Stomach smooth muscle (tissue), 2 donors: ENCODE results near the gene KNDC1.
A peak's percentile ranks its signal among the peaks of the same experiment; 100 is the strongest.

Experiments
- H3K27ac ChIP-seq: one replicate; pipeline ENCODE4 v1.7.0; 2013; ENCODE audit warnings: mild to moderate bottlenecking, low read length, inconsistent platforms
- H3K27me3 ChIP-seq, 2 donors: one replicate each; pipeline ENCODE4 v1.7.0; 2013; ENCODE audit warnings: low read length in 2 of 2; ENCODE audit not compliant: insufficient read depth in 2 of 2, control insufficient read depth in 1 of 2
- H3K36me3 ChIP-seq, 2 donors: one replicate each; pipeline ENCODE4 v1.7.0; 2013; ENCODE audit warnings: low read length in 2 of 2; ENCODE audit not compliant: control insufficient read depth in 2 of 2, insufficient read depth in 2 of 2
- H3K4me1 ChIP-seq: one replicate; pipeline ENCODE4 v1.7.0; 2013; ENCODE audit warnings: low read length; ENCODE audit not compliant: control insufficient read depth, insufficient read depth
- H3K4me3 ChIP-seq, 2 donors: one replicate each; pipeline ENCODE4 v1.7.0; 2013; ENCODE audit warnings: low read length in 2 of 2
- H3K9ac ChIP-seq, 2 donors: one replicate each; pipeline ENCODE4 v1.7.0; 2013; ENCODE audit warnings: low read length in 2 of 2, mild to moderate bottlenecking in 1 of 2
- H3K9me3 ChIP-seq, 2 donors: one replicate each; pipeline ENCODE4 v1.7.0; 2013; ENCODE audit warnings: low read length in 2 of 2; ENCODE audit not compliant: control insufficient read depth in 2 of 2
- donor health status: healthy.
- donor health status: Pancreatic carcinoma.

The KNDC1 gene

DNA sequence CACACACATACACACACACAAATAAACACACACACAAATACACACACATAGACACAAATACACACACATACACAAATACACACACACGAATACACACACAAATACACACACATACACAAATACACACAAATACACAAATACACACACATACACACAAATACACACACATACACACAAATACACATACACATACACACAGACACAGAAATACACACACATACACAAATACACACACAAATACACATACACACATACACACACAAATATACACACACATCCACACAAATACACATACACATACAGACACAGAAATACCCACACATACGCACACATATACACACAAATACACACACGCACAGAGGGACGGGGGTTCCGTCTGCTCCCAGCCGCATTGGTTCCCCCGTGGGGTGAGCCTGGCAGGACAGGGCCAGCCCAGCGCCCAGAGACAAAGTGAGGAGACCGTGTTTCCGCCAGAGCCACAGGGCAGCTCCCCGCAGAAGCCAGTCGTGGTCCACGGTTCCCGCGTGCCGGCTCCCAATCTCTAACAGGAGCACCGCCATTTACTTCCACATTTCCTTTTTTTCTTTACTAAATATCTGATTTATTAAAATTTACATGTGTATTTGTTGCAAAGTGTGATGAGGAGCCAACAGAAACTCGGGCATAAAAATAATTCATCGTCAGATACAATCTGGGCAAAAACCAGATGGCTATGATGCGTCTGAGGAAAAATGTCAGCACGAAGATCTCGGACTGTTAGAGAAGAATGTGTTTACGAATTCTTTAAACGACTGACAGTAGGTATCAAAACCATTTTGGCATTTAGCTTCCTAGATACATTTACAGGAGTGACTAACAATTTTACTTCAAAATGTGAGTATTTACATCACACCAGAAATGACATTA lies 3.1 kb upstream of the KNDC1 start:
- H3K36me3 ChIP-seq: no peaks in the 10 kb centered on the region
- H3K9ac ChIP-seq: no peak overlapping the region
- H3K4me1 ChIP-seq: peaks cover 17% of the 10 kb centered on the region
- no peak overlapping the region for H3K4me3 ChIP-seq
- H3K9me3 ChIP-seq: no peaks in the 10 kb centered on the region
- peaks cover 6 to 12% of the 10 kb centered on the region in 2 donors for H3K27me3 ChIP-seq
- H3K27ac ChIP-seq: no peak overlapping the region

DNA sequence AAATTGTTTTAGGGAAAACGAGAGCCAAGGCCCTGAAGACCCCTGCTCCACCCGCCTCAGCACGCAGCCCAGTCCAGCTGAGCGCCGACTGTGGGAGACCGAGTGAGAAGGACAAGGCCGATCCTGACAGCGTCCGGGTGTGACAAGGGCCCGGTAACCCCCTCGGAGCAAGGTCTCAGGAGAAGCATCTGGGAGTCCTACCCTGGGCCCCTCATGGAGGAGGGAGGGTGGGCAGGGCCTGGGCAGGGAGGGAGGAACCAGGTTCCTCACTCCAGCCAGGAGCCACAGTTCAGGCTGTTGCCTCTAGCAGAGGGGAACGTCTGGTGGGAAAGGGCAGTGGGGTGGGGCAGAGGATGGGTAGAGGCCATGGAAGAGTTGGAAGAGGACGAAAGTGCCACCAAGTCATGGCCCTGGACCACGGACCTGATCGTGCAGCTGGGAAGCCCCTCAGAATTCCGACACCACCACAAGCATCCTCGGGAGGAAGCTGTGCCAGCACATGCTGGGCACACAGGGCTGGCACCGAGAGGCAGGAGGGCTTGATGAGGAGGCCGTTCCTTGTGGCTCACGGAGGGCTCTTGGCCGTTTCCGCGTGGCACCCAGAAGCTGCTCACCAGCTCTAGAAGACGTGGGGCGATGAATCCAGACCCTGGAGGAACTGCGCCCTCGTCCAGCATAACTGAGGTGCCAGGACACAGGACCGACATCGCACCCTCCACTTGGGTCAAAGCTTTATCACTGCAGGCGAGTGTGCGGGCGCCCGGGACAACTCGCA lies 2.2 kb upstream of the KNDC1 start:
- no peaks in the 10 kb centered on the region for H3K36me3 ChIP-seq
- peaks cover 17% of the 10 kb centered on the region for H3K4me1 ChIP-seq
- no peaks in the 10 kb centered on the region for H3K9me3 ChIP-seq
- H3K27ac ChIP-seq: no peak overlapping the region
- H3K9ac ChIP-seq: no peak overlapping the region
- peaks cover 15 to 21% of the 10 kb centered on the region in 2 donors for H3K27me3 ChIP-seq
- H3K4me3 ChIP-seq: no peak overlapping the region

DNA sequence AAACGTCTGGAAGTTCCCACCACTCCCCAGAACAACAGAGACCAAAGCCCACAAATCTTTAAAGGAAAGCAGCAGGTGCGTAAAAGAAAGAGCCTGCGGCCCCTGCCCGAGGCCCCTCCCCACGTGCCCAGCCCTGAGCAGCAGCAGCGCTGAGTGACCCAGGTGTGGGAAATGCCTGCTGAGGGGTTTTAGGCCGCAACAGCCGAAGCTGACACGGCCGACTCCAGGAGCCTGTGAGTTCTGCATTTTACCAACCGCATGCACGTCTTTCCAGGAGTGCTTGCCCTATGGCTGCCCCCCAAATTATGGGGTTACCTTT lies 1.6 kb upstream of the KNDC1 start:
- H3K36me3 ChIP-seq: no peaks in the 10 kb centered on the region
- H3K4me1 ChIP-seq: peaks cover 17% of the 10 kb centered on the region
- no peak overlapping the region for H3K9ac ChIP-seq
- no peak overlapping the region for H3K4me3 ChIP-seq
- H3K27ac ChIP-seq: no peak overlapping the region
- no peaks in the 10 kb centered on the region for H3K9me3 ChIP-seq
- H3K27me3 ChIP-seq: peaks cover 20 to 26% of the 10 kb centered on the region in 2 donors

DNA sequence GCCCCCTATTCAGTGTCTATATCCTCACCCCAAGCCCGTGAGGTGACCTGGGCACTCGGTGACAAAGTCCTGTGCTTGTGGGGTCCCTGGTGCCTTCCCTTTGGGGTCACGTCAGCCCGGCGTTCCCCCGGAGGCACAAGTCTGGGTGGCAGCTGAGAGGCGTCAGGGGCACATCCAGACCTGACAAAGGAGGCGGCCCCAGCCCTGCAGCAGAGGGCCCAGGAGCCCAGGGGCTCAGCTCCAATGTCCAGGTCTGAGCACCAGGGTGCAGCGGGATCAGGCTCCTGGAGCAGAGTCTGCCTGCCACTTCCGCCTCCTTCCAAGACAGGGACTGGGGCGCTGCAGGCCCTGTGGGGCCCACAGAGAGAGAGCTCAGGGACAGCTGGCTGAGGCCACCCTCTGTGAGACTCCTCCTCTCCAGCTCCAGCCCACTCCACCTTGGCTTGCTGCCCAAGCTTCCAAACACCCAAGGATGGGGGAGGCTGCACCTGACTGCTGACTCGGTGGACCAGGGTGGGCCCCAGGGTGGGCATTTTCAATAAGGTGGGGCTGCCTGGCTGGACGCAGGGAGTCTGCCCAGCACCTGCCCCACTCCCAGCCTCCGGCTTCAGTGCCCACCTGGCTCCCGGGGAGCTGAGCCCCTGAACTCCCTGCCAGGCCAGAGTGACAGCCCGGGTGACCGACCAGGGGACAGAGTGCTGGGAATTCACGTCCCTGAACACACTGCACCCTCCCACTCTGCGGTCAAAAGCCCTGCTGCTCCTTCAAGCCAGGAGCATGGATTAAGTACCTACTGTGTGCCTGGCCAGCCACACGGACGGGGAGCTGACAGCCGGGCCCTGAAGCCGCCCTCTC lies 1.0 kb upstream of the KNDC1 start:
- Histone ChIP-seq H3K27me3 (peaks cover 20 to 29% of the 10 kb centered on the region in 2 donors), H3K27ac (no peak overlapping the region), H3K9me3 (no peaks in the 10 kb centered on the region), H3K36me3 (no peaks in the 10 kb centered on the region), H3K9ac (no peak overlapping the region), H3K4me3 (no peak overlapping the region), H3K4me1 (peaks cover 17% of the 10 kb centered on the region)

DNA sequence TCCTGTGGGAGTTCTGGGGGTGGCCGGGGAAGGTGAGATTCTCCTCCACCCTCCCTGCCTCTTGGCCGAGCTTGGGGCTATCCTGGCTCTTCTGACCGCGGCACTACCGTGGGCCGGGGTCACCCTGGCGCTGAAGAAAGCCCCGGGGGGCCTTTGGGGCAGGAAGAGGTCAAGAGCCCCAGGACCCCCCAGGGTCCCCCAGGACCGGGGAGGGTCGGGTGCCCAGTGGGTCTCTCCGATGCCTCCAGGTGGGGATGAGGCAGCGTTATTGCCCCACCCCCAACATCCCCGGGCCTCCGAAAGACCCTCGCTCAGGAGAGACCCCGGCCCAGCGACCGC lies 439 bp upstream of the KNDC1 start:
- H3K4me3 ChIP-seq: no peak overlapping the region

DNA sequence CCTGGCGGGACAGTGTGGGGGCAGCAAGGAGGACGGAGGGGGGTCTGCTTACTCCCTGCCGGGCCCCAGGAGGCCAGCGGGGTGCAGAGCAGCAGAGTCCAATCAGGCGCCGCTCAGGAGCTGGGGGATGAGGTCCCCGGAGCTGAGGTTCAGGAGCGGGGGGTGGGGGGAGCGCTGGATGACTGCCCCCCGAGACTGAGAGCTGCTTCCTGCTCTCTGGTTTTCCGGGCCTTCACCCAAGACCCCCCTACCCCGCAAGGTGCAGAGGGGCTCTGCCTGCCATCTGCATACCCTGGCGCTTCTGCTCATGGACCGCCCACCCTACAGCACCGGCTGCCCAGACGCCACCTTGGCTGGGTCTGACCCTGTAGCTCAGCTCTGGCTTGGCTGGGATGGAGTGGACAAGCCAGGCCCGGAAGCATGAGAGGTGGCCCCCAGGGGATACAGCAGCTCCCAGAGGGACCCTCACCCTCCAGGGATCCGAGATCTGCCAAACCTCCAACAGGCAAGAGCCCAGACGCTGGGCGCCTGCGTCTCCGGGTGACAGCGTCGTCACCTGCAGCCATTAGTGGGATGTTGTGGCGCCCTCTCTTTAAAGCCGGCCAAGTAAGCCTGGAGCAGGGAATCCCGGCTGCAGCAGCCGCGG lies 930 bp downstream of the KNDC1 start:
- peak overlapping the region in 1 of 2 donors; percentile 33 for H3K9ac ChIP-seq
- H3K27me3 ChIP-seq: peaks cover 26 to 31% of the 10 kb centered on the region in 2 donors
- H3K9me3 ChIP-seq: no peaks in the 10 kb centered on the region
- peaks cover 17% of the 10 kb centered on the region for H3K4me1 ChIP-seq
- no peak overlapping the region for H3K27ac ChIP-seq
- peak overlapping the region; percentile 52 to 70 for H3K4me3 ChIP-seq
- no peaks in the 10 kb centered on the region for H3K36me3 ChIP-seq

More for the DNA sequence above, 439 bp upstream of the KNDC1 start:
- H3K27ac ChIP-seq: no peak overlapping the region
- H3K27me3 ChIP-seq: peaks cover 23 to 29% of the 10 kb centered on the region in 2 donors
- no peak overlapping the region for H3K9ac ChIP-seq
- H3K4me1 ChIP-seq: peaks cover 17% of the 10 kb centered on the region
- no peaks in the 10 kb centered on the region for H3K36me3 ChIP-seq
- no peaks in the 10 kb centered on the region for H3K9me3 ChIP-seq

DNA sequence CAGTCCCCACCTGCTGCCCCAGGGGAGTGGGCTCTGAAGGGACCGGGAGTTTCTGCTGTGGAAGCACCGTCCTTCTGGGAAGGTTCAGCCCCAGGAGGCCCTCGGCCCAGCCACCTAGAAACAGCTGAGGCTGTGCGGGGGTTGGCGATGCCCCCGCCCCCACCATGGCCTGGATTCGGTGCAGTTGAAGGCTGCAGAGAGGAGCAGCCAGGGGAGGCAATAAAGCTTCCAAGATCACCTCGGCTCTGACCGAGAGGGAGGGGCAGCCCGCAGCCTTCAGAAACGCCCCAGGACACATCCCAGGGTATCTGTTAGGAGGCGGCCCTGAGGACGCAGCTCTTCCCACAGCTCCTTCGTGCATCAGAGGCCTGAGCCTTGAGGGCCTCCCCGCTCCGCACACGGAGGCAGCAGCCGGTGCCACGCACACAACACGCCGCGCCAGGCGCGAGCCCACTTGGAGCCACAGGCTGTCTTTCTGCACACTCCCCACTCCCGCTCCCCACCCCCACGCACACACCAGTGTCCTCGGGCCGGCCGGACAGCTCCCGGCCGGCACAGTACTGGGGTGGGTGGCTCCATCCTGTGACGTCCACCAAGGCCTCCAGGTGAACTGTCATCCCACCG lies 1.6 kb downstream of the KNDC1 start:
- Histone ChIP-seq H3K27ac (no peak overlapping the region), H3K4me3 (peak overlapping the region; percentile 7 to 70), H3K9me3 (no peaks in the 10 kb centered on the region), H3K36me3 (no peaks in the 10 kb centered on the region), H3K27me3 (peaks cover 26 to 31% of the 10 kb centered on the region in 2 donors), H3K9ac (no peak overlapping the region), H3K4me1 (peaks cover 17% of the 10 kb centered on the region)

DNA sequence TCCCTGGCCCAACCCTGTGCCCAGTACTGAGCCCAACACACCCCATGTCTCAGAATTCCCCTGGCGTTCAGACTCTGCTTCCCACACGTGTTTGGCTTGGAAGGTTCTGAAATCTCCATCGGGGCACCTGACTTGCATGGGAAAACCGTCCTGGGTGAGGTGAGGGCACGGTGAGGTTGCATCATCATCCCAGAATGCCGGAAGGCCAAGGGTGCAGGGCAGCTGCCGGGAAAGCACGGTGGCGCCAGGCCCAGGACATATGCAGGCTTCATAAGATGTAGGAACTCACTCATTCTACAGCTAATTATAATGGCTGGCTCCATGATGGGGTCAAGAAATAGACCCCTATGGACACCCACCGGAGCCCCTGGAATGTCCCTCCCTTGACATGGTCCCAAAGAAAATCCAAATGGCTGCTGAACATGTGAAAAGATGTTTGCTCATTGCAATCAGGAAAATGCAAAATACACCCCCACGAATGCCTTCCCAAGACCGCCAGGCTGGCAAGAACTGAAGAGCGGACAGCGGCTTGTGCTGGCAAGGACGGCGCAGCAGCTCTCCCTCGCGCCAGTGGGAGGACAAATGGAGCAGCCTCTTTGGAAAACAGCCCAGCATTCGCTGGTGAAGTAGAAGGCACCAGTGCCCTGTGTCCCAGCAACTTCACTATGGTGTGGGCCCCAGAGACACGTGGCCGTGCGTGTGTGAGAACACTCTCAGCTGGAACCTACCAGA lies 2.3 kb downstream of the KNDC1 start:
- Histone ChIP-seq H3K4me1 (peaks cover 17% of the 10 kb centered on the region), H3K4me3 (no peak overlapping the region), H3K36me3 (no peaks in the 10 kb centered on the region), H3K27ac (no peak overlapping the region), H3K9ac (no peak overlapping the region), H3K27me3 (peaks cover 26 to 31% of the 10 kb centered on the region in 2 donors), H3K9me3 (no peaks in the 10 kb centered on the region)

DNA sequence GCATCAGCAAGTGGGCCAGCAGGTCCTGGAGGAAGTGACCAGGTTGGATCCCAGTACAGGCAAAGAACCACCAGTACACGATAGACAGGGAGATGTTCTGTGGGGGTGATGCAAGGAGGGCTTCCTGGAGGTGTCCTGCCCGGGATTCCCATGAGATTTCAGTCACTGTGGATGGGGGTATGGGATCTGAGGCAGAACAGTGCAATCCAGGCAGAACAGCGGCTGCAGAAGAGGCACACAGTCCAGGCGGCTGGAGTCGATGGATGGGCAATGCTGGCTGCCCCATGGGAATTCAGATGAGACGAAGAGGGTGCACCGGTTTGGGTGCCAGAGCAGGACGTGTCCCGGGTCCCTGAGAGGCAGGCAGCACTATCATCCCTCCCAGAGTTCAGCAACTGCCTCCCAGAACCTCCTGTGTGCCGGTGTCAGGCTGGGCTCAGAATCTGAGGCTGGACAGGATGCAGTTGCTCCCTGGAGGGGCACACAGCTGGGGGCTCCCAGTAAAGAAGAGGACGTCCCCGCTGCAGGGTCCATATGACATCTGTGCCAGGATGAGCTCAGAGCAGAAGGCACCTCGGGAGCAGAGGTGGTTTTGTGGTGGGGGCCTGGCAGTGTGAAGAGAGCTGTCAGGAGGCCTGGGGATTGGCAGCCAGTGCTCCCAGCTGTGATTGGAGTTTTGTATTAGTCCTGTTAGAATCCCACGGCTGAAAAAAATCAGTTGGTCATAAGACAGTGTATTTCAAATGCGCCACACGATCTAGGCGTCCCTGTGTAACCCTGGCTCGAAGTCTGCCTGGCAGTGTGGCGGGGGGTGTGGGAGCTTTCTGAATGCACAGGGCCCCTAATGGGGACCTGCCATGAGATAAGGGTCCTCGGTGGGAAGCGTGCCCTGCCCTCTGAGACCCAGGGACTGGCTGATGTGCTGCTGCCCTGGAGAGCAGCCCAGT lies 3.2 kb downstream of the KNDC1 start:
- no peak overlapping the region for H3K27ac ChIP-seq
- H3K9me3 ChIP-seq: no peaks in the 10 kb centered on the region
- peaks cover 26 to 31% of the 10 kb centered on the region in 2 donors for H3K27me3 ChIP-seq
- H3K9ac ChIP-seq: no peak overlapping the region
- peaks cover 17% of the 10 kb centered on the region for H3K4me1 ChIP-seq
- H3K36me3 ChIP-seq: no peaks in the 10 kb centered on the region
- no peak overlapping the region for H3K4me3 ChIP-seq
